ENCODE data around the gene NRL. TPM values are rescaled to one million over a fixed set of nuclear protein-coding genes. Genes with fewer than 3 reads are reported as not detected.
A peak's percentile ranks its signal among the peaks of the same experiment; 100 is the strongest.

The NRL gene
- total and polyA plus RNA-seq, 9 of the 15 experiments (the other 6 are each of a cell fraction or from before 2014, with no cell fraction given), result 0.07 to 2.7 (median 1.4) TPM; not detected in 1

GRCh38 chr14:24160850-24161804, 46.4 kb upstream of the NRL start, which contains the start of gene IRF9 (continued):
- TF ChIP-seq ZNF280B (CRISPR knock-in tag; IDR thresholded peaks at IDR 0.05) (no peak), ZNF584 (CRISPR knock-in tag; IDR thresholded peaks at IDR 0.05; ENCODE audit: low read depth) (no peak), XRCC3 (IDR thresholded peaks at IDR 0.05) (no peak), ZNF184 (CRISPR knock-in tag; IDR thresholded peaks at IDR 0.05) (no peak), CBFA2T2 (conservative IDR thresholded peaks at IDR 0.05) (peak; percentile 76), RBM22 (IDR thresholded peaks at IDR 0.05; ENCODE audit: low read depth, low read length, poor library complexity, severe bottlenecking) (no peak), SOX6 (IDR thresholded peaks at IDR 0.05) (peak; percentile 73), ELF2 (CRISPR knock-in tag; IDR thresholded peaks at IDR 0.05) (no peak), HDAC2 (IDR thresholded peaks at IDR 0.05) (0 out of 2 replicates have a peak, but pooled peaks have one; percentile 45), NR1H2 (CRISPR knock-in tag; IDR thresholded peaks at IDR 0.05) (no peak), TCFL5 (CRISPR knock-in tag; conservative IDR thresholded peaks at IDR 0.05) (no peak), NFE2L1 (tag; IDR thresholded peaks at IDR 0.05; ENCODE audit: borderline replicate concordance, low read depth) (no peak), ZNF444 (CRISPR knock-in tag; IDR thresholded peaks at IDR 0.05) (no peak), TAF9B (IDR thresholded peaks at IDR 0.05; ENCODE audit: partially characterized antibody) (no peak), ZNF124 (CRISPR knock-in tag; IDR thresholded peaks at IDR 0.05) (no peak), NFATC3 (IDR thresholded peaks at IDR 0.05) (no peak), VEZF1 (CRISPR knock-in tag; IDR thresholded peaks at IDR 0.05) (peak; percentile 93), SRSF1 (IDR thresholded peaks at IDR 0.05; ENCODE audit: low read depth, low read length) (no peak)
- TF ChIP-seq, protein P1, sequence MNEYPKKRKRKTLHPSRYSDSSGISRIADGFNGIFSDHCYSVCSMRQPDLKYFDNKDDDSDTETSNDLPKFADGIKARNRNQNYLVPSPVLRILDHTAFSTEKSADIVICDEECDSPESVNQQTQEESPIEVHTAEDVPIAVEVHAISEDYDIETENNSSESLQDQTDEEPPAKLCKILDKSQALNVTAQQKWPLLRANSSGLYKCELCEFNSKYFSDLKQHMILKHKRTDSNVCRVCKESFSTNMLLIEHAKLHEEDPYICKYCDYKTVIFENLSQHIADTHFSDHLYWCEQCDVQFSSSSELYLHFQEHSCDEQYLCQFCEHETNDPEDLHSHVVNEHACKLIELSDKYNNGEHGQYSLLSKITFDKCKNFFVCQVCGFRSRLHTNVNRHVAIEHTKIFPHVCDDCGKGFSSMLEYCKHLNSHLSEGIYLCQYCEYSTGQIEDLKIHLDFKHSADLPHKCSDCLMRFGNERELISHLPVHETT (CRISPR knock-in tag; conservative IDR thresholded peaks at IDR 0.05 in 1 of 2, IDR thresholded peaks at IDR 0.05 in 1 of 2), result no peak
- TF ChIP-seq, protein P2, sequence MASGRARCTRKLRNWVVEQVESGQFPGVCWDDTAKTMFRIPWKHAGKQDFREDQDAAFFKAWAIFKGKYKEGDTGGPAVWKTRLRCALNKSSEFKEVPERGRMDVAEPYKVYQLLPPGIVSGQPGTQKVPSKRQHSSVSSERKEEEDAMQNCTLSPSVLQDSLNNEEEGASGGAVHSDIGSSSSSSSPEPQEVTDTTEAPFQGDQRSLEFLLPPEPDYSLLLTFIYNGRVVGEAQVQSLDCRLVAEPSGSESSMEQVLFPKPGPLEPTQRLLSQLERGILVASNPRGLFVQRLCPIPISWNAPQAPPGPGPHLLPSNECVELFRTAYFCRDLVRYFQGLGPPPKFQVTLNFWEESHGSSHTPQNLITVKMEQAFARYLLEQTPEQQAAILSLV (tag; IDR thresholded peaks at IDR 0.05), result no peak
- TF ChIP-seq, protein P3, sequence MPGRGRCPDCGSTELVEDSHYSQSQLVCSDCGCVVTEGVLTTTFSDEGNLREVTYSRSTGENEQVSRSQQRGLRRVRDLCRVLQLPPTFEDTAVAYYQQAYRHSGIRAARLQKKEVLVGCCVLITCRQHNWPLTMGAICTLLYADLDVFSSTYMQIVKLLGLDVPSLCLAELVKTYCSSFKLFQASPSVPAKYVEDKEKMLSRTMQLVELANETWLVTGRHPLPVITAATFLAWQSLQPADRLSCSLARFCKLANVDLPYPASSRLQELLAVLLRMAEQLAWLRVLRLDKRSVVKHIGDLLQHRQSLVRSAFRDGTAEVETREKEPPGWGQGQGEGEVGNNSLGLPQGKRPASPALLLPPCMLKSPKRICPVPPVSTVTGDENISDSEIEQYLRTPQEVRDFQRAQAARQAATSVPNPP (IDR thresholded peaks at IDR 0.05; ENCODE audit: borderline replicate concordance, insufficient read depth, insufficient read length), result no peak
